ENCODE measurements around the gene BHLHE40.

Gene BHLHE40

GRCh38 chr3:5029715-5030114, 50.5 kb downstream of the BHLHE40 start:
- Histone ChIP-seq H3K36me3 (ENCODE audit: control insufficient read depth, insufficient read depth, low read length) (no peaks in the 10 kb centered on the region), H3K27ac (ENCODE audit: insufficient read depth, low read length, poor library complexity, severe bottlenecking) (no peak overlapping the region), H3K9me3 (ENCODE audit: control insufficient read depth, low read length) (no peaks in the 10 kb centered on the region), H3K27me3 (replicated peaks; ENCODE audit: control insufficient read depth, insufficient read depth, low read length, poor library complexity, severe bottlenecking) (no peaks in the 10 kb centered on the region), H3K4me3 (ENCODE audit: insufficient read depth, low read depth, low read length, poor library complexity, severe bottlenecking) (no peak overlapping the region), H3K4me1 (ENCODE audit: control insufficient read depth, insufficient read depth, low read length, poor library complexity, severe bottlenecking) (peaks cover 10% of the 10 kb centered on the region)
- DNase-seq = no peak

- H3K36me3 ChIP-seq (ENCODE audit: control insufficient read depth, insufficient read depth, low read length) = no peaks in the 10 kb centered on the region
- no peak overlapping the region for H3K4me3 ChIP-seq (ENCODE audit: insufficient read depth, low read depth, low read length, poor library complexity, severe bottlenecking)
- H3K27ac ChIP-seq (ENCODE audit: insufficient read depth, low read length, poor library complexity, severe bottlenecking) = no peak overlapping the region
- DNase-seq = no peak
- H3K9me3 ChIP-seq (ENCODE audit: control insufficient read depth, low read length) = no peaks in the 10 kb centered on the region
- no peaks in the 10 kb centered on the region for H3K27me3 ChIP-seq (replicated peaks; ENCODE audit: control insufficient read depth, insufficient read depth, low read length, poor library complexity, severe bottlenecking)
- peaks cover 10% of the 10 kb centered on the region for H3K4me1 ChIP-seq (ENCODE audit: control insufficient read depth, insufficient read depth, low read length, poor library complexity, severe bottlenecking)
These were observed 50.9 kb downstream of the BHLHE40 start for GRCh38 chr3:5030152-5030551.

- Histone ChIP-seq H3K27ac (ENCODE audit: insufficient read depth, low read length, poor library complexity, severe bottlenecking) (no peak overlapping the region), H3K4me1 (ENCODE audit: control insufficient read depth, insufficient read depth, low read length, poor library complexity, severe bottlenecking) (no peaks in the 10 kb centered on the region), H3K36me3 (ENCODE audit: control insufficient read depth, insufficient read depth, low read length) (no peaks in the 10 kb centered on the region), H3K27me3 (replicated peaks; ENCODE audit: control insufficient read depth, insufficient read depth, low read length, poor library complexity, severe bottlenecking) (no peaks in the 10 kb centered on the region), H3K9me3 (ENCODE audit: control insufficient read depth, low read length) (no peaks in the 10 kb centered on the region), H3K4me3 (ENCODE audit: insufficient read depth, low read depth, low read length, poor library complexity, severe bottlenecking) (no peak overlapping the region)
- no peak for DNase-seq
These were observed 53.6 kb downstream of the BHLHE40 start for GRCh38 chr3:5032844-5033243.

All from effector memory CD4-positive, alpha-beta T cell (primary cell).